ENCODE measurements around the gene ZRANB1. TPM values are rescaled to one million over a fixed set of nuclear protein-coding genes. Genes with fewer than 3 reads are reported as not detected.

ZRANB1 gene
- total RNA-seq, 2 experiments from 2014 or later = 21.2 to 22.2 TPM

DNA sequence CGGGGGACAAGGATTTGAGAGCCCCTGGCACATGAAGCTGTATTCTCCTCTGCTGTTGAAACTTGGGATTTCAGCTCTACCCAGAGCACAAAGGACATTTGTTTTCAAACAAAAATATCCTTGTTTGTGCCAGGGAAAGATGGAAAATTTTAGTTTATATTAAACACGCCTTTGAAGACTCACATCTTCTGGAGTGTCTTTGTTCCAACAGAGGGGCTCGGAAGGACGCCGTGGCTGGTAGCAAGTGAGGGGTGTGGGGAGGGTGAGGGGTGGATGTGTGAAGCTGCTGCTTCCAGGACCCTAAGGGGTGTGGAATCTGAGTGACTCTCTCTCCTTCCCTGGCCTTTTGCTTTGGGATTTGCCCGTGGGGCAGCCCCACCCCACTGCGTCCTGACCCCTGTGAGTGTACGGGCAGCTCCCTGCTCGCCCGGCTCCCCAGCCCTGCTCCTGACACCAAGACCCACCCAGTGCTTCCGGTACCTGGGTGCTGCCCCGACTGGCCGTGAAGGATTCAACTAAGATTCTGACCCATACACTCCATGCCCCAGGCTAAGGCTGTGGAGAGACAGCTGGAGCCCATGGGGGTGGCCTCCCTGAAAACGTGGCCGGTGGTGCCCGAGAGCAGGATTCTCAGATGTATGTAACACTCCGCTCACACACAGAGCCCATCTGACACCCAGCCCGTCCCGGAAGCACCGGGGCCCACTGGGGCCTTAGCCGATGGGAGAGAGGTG, 59.6 kb downstream of the ZRANB1 start:
- Histone ChIP-seq H3K4me1 (ENCODE audit: insufficient read depth, low read length) (peaks cover 5% of the 10 kb centered on the region), H3K27me3 (ENCODE audit: control insufficient read depth in 1 of 2, insufficient read depth in 2 of 2, low read length in 2 of 2) (peaks cover 0 to 2% of the 10 kb centered on the region in 2 experiments), H3K9me3 (ENCODE audit: control insufficient read depth in 1 of 2, insufficient read depth in 1 of 2, low read length in 2 of 2) (no peaks in the 10 kb centered on the region), H3K4me3 (ENCODE audit: low read length) (no peak overlapping the region), H3K27ac (ENCODE audit: low read depth in 1 of 2, low read length in 2 of 2) (no peak overlapping the region), H3K36me3 (ENCODE audit: insufficient read depth, low read length) (no peaks in the 10 kb centered on the region)
- ChIA-PET CTCF (no interaction called here), POLR2A (no interaction called here)
- Mint-ChIP-seq H3K4me3 (no peak overlapping the region), H3K36me3 (ENCODE audit: low read depth) (no peaks in the 10 kb centered on the region), H3K27ac (no peak overlapping the region), H3K4me1 (ENCODE audit: low read depth) (no peaks in the 10 kb centered on the region), H3K27me3 (no peaks in the 10 kb centered on the region), H3K9me3 (no peaks in the 10 kb centered on the region)
- intact Hi-C loops (cut with DNase I, micrococcal nuclease) = no loop called here
- TF ChIP-seq, protein P1, sequence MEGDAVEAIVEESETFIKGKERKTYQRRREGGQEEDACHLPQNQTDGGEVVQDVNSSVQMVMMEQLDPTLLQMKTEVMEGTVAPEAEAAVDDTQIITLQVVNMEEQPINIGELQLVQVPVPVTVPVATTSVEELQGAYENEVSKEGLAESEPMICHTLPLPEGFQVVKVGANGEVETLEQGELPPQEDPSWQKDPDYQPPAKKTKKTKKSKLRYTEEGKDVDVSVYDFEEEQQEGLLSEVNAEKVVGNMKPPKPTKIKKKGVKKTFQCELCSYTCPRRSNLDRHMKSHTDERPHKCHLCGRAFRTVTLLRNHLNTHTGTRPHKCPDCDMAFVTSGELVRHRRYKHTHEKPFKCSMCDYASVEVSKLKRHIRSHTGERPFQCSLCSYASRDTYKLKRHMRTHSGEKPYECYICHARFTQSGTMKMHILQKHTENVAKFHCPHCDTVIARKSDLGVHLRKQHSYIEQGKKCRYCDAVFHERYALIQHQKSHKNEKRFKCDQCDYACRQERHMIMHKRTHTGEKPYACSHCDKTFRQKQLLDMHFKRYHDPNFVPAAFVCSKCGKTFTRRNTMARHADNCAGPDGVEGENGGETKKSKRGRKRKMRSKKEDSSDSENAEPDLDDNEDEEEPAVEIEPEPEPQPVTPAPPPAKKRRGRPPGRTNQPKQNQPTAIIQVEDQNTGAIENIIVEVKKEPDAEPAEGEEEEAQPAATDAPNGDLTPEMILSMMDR (IDR thresholded peaks at IDR 0.05) = no peak
- ATAC-seq (ENCODE audit: poor library complexity) (no peak), DNase-seq (peak in 1 of 14 experiments; percentile 28)

DNA sequence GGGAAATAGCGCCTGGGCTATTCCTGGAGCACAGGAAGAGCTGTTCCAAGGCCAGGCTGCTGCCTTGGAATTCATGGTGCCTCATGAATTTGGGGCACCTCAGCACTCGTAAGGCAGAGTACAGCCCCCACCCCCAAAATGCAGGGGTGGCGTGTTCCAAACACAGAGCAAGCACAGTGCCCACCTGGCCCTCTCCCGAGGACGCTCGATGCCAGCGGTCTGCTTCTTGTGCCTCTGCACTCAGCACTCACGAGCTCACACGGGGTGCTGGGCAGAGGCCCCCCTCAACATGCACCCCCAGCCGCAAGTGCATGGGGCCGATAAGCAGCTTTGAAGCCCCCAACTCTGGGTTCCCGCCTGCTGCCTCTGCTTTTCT, 60.1 kb downstream of the ZRANB1 start:
- ChIA-PET CTCF (no interaction called here), POLR2A (no interaction called here)
- Mint-ChIP-seq H3K27me3 (no peaks in the 10 kb centered on the region), H3K36me3 (ENCODE audit: low read depth) (no peaks in the 10 kb centered on the region), H3K27ac (no peak overlapping the region), H3K4me1 (ENCODE audit: low read depth) (no peaks in the 10 kb centered on the region), H3K9me3 (no peaks in the 10 kb centered on the region), H3K4me3 (no peak overlapping the region)
- no peaks in the 10 kb centered on the region for H3K9me3 ChIP-seq (ENCODE audit: control insufficient read depth in 1 of 2, insufficient read depth in 1 of 2, low read length in 2 of 2)
- TF ChIP-seq, protein P1 (IDR thresholded peaks at IDR 0.05) = no peak
- intact Hi-C loops (cut with DNase I, micrococcal nuclease) = no loop called here
- H3K4me3 ChIP-seq (ENCODE audit: low read length) = no peak overlapping the region
- H3K27ac ChIP-seq (ENCODE audit: low read depth in 1 of 2, low read length in 2 of 2) = no peak overlapping the region
- peaks cover 5% of the 10 kb centered on the region for H3K4me1 ChIP-seq (ENCODE audit: insufficient read depth, low read length)
- DNase-seq (no peak), ATAC-seq (ENCODE audit: poor library complexity) (no peak)
- no peaks in the 10 kb centered on the region for H3K36me3 ChIP-seq (ENCODE audit: insufficient read depth, low read length)
- H3K27me3 ChIP-seq (ENCODE audit: control insufficient read depth in 1 of 2, insufficient read depth in 2 of 2, low read length in 2 of 2) = peaks cover 0 to 2% of the 10 kb centered on the region in 2 experiments

DNA sequence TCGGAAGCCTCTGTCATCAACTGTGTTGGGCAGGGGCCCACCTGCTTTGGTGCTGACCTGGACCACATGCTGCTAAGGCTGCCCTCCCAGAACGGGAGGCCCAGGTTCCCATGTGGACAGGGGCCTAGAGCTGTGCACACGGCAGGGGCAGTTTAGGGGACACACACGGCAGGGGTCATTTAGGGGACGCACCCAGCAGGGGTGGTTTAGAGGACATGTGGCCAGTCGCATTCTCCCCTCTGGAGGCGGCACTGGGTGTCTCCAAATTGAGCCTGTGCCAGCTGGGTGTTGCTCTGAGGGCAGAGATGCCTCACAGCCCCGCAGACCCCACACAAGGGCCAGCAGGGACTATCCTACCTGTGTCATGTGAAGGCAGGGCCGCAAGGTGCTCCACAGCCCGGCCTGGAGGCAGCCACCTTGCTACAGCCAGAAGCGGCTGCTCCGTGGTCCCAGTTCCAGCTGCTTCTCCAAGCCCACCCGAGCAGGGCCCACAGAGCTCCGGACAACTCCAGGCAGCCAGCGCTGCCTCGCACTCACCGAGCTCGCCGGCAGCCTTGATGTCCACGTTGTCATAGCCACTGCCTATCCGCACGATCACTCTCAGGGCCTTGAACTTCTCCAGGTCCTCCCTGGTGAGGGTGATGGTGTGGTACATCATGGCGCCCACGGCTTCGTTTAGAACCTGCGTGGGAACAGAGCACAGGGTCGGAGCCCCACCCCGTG, 60.7 kb downstream of the ZRANB1 start:
- no peak overlapping the region for H3K4me3 ChIP-seq (ENCODE audit: low read length)
- peaks cover 5% of the 10 kb centered on the region for H3K4me1 ChIP-seq (ENCODE audit: insufficient read depth, low read length)
- Mint-ChIP-seq H3K27me3 (no peaks in the 10 kb centered on the region), H3K27ac (no peak overlapping the region), H3K4me3 (no peak overlapping the region), H3K4me1 (ENCODE audit: low read depth) (no peaks in the 10 kb centered on the region), H3K36me3 (ENCODE audit: low read depth) (no peaks in the 10 kb centered on the region), H3K9me3 (no peaks in the 10 kb centered on the region)
- POLR2A ChIA-PET = no interaction called here
- DNase-seq (peak in 1 of 14 experiments; percentile 24), ATAC-seq (ENCODE audit: poor library complexity) (no peak)
- no peaks in the 10 kb centered on the region for H3K9me3 ChIP-seq (ENCODE audit: control insufficient read depth in 1 of 2, insufficient read depth in 1 of 2, low read length in 2 of 2)
- intact Hi-C loops (cut with DNase I, micrococcal nuclease) = no loop called here
- H3K27ac ChIP-seq (ENCODE audit: low read depth in 1 of 2, low read length in 2 of 2) = no peak overlapping the region
- peaks cover 0 to 2% of the 10 kb centered on the region in 2 experiments for H3K27me3 ChIP-seq (ENCODE audit: control insufficient read depth in 1 of 2, insufficient read depth in 2 of 2, low read length in 2 of 2)
- TF ChIP-seq, protein P1 (IDR thresholded peaks at IDR 0.05) = no peak
- CTCF ChIA-PET = no interaction called here
- no peaks in the 10 kb centered on the region for H3K36me3 ChIP-seq (ENCODE audit: insufficient read depth, low read length)
